Ascending aorta (tissue), 2 donors: ENCODE data around the gene CTAGE1. TPM values are rescaled to one million over a fixed set of nuclear protein-coding genes. Genes with fewer than 3 reads are reported as not detected.

ENCODE experiments used
- DNase-seq, 2 donors: peaks; one replicate each; pipeline ENCODE4 v3.0.0-alpha.2; 2019; ENCODE audit warnings: low spot score in 2 of 2
- H3K27ac ChIP-seq, 2 donors: fragments of 200-600 bp; sonication (generic); one replicate each; pipeline ENCODE4 v1.5.1; 2016 to 2017; ENCODE audit warnings: mild to moderate bottlenecking in 1 of 2
- H3K27me3 ChIP-seq: fragments of 200-600 bp; sonication (generic); one replicate; pipeline ENCODE4 v1.5.1; 2017
- H3K36me3 ChIP-seq, 2 donors: fragments of 200-600 bp; sonication (generic); one replicate each; pipeline ENCODE4 v1.5.1; 2016
- H3K4me1 ChIP-seq, 2 donors: fragments of 200-600 bp; sonication (generic); one replicate each; pipeline ENCODE4 v1.5.1; 2016 to 2017; ENCODE audit warnings: mild to moderate bottlenecking in 1 of 2
- H3K4me3 ChIP-seq, 2 donors: fragments of 200-600 bp; sonication (generic); one replicate each; pipeline ENCODE4 v1.5.1; 2016 to 2017; ENCODE audit warnings: mild to moderate bottlenecking in 1 of 2
- H3K9me3 ChIP-seq, 2 donors: fragments of 200-600 bp; sonication (generic); one replicate each; pipeline ENCODE4 v1.5.1; 2016
- intact Hi-C: fragments of 100-400 bp; cut with DNase I; formaldehyde crosslinking; loops from one replicate; pipeline ENCODE4 v1.15.1; 2023
- total RNA-seq: library from RNA; depleted of rRNA; stranded (reverse); fragments of >200 nt; gene quantifications from one replicate; pipeline ENCODE4 v1.1.0, GENCODE V29; 2016
- TF ChIP-seq, protein P1 (sequence below), 3 experiments: fragments of 200-600 bp in 2 of 3; fragments of 450-650 bp in 1 of 3; sonication (generic) in 2 of 3; IDR thresholded peaks; one replicate each; pipeline ENCODE4 v1.5.1; 2016 to 2019; ENCODE audit warnings: antibody characterized with exemption in 3 of 3, mild to moderate bottlenecking in 1 of 3, moderate library complexity in 1 of 3

The CTAGE1 gene
- total RNA-seq, 1 donor from 2014 or later = not detected

DNA sequence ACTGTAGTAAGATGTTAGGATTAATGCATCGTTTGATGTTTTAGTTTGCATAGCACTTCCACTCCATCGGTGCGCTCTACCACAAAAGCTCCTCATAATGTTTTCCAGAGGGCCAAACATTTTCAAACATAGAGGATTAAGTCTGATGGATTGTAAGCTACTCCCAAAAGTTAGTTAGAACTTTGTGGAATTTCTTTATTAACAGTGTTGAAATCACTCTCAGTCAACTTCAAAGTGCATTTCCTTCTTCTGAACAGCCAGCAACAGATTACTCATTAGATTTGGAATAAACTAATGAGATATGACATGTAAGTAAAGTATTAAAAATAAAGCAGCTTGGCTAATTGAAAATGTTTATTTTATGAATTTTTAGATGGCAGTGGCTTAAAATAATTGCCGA is 30.1 kb upstream of the CTAGE1 start:
- TF ChIP-seq, protein P1, sequence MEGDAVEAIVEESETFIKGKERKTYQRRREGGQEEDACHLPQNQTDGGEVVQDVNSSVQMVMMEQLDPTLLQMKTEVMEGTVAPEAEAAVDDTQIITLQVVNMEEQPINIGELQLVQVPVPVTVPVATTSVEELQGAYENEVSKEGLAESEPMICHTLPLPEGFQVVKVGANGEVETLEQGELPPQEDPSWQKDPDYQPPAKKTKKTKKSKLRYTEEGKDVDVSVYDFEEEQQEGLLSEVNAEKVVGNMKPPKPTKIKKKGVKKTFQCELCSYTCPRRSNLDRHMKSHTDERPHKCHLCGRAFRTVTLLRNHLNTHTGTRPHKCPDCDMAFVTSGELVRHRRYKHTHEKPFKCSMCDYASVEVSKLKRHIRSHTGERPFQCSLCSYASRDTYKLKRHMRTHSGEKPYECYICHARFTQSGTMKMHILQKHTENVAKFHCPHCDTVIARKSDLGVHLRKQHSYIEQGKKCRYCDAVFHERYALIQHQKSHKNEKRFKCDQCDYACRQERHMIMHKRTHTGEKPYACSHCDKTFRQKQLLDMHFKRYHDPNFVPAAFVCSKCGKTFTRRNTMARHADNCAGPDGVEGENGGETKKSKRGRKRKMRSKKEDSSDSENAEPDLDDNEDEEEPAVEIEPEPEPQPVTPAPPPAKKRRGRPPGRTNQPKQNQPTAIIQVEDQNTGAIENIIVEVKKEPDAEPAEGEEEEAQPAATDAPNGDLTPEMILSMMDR (IDR thresholded peaks at IDR 0.05) = no peak
- H3K27ac ChIP-seq = no peak overlapping the region
- H3K36me3 ChIP-seq = no peaks in the 10 kb centered on the region
- intact Hi-C loops = no loop called here
- no peaks in the 10 kb centered on the region for H3K27me3 ChIP-seq
- H3K4me3 ChIP-seq = no peak overlapping the region
- peaks cover 0 to 24% of the 10 kb centered on the region in 2 donors for H3K9me3 ChIP-seq
- DNase-seq = no peak
- peaks cover 0 to 4% of the 10 kb centered on the region in 2 donors for H3K4me1 ChIP-seq

- H3K4me1 ChIP-seq = no peaks in the 10 kb centered on the region
- intact Hi-C loops = no loop called here
- DNase-seq = no peak
- H3K27me3 ChIP-seq = no peaks in the 10 kb centered on the region
- no peaks in the 10 kb centered on the region for H3K36me3 ChIP-seq
- TF ChIP-seq, protein P1 (IDR thresholded peaks at IDR 0.05) = no peak
- no peak overlapping the region for H3K4me3 ChIP-seq
- H3K27ac ChIP-seq = no peak overlapping the region
- H3K9me3 ChIP-seq = peaks cover 0 to 25% of the 10 kb centered on the region in 2 donors
Measured at GRCh38 chr18:22446911-22447310, 29.2 kb upstream of the CTAGE1 start.

DNA sequence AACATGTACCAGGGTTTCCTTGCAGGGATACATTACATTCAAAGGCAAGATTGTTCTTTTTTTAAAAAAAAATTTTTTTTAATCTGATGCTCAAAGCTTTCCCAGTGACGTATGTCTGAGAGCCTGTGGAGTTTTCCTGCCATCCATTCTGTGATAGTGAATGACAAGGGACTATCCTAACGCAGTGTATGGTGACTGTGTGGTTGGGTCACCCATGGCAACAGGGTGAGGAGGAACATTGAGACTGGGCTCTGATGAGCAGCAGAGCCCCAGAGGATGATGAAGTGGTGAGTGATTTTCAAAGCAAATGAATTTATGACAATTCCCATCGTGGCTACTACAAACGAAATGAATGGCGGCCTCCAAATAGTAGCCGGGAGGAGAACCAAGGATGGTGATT is 28.6 kb upstream of the CTAGE1 start:
- Histone ChIP-seq H3K27ac (no peak overlapping the region), H3K4me3 (no peak overlapping the region), H3K27me3 (no peaks in the 10 kb centered on the region), H3K4me1 (no peaks in the 10 kb centered on the region), H3K36me3 (no peaks in the 10 kb centered on the region), H3K9me3 (peaks cover 0 to 28% of the 10 kb centered on the region in 2 donors)
- TF ChIP-seq, protein P1 (IDR thresholded peaks at IDR 0.05) = no peak
- intact Hi-C loops = no loop called here
- DNase-seq = no peak

DNA sequence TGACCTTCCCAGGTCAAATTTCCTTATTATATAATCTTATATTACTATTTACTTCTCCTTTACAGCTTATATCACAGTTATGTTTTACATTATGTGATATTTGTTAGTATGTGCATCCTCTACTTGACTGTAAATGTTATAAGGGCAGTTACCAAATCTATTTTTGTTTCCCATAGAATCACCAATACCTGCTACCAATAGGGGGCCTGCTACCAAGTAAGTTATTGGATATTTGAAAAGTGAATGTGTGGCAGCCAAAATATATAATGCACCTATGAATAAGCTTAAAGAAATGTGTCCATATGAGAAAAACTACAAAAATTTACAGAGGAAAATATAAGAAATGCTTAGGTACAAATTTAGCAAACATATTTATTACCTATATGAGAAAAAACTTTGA is 23.9 kb upstream of the CTAGE1 start:
- no peaks in the 10 kb centered on the region for H3K27me3 ChIP-seq
- DNase-seq = no peak
- H3K9me3 ChIP-seq = peaks cover 0 to 5% of the 10 kb centered on the region in 2 donors
- TF ChIP-seq, protein P1 (IDR thresholded peaks at IDR 0.05) = no peak
- H3K4me1 ChIP-seq = no peaks in the 10 kb centered on the region
- H3K36me3 ChIP-seq = no peaks in the 10 kb centered on the region
- intact Hi-C loops = no loop called here
- no peak overlapping the region for H3K27ac ChIP-seq
- no peak overlapping the region for H3K4me3 ChIP-seq

- no peak for DNase-seq
- peaks cover 0 to 5% of the 10 kb centered on the region in 2 donors for H3K9me3 ChIP-seq
- TF ChIP-seq, protein P1 (IDR thresholded peaks at IDR 0.05) = no peak
Measured at GRCh38 chr18:22439447-22439846, 21.7 kb upstream of the CTAGE1 start.

GRCh38 chr18:22436136-22436535 is 18.4 kb upstream of the CTAGE1 start:
- TF ChIP-seq, protein P1 (IDR thresholded peaks at IDR 0.05) = no peak
- no peaks in the 10 kb centered on the region for H3K27me3 ChIP-seq
- H3K27ac ChIP-seq = no peak overlapping the region
- H3K36me3 ChIP-seq = no peaks in the 10 kb centered on the region
- no peak for DNase-seq
- no peaks in the 10 kb centered on the region for H3K9me3 ChIP-seq
- peaks cover 6 to 7% of the 10 kb centered on the region in 2 donors for H3K4me1 ChIP-seq
- H3K4me3 ChIP-seq = no peak overlapping the region
- intact Hi-C loops = no loop called here

More at GRCh38 chr18:22439447-22439846, 21.7 kb upstream of the CTAGE1 start:
- H3K27ac ChIP-seq = no peak overlapping the region
- no peaks in the 10 kb centered on the region for H3K27me3 ChIP-seq
- no peaks in the 10 kb centered on the region for H3K36me3 ChIP-seq
- no peaks in the 10 kb centered on the region for H3K4me1 ChIP-seq
- H3K4me3 ChIP-seq = no peak overlapping the region
- intact Hi-C loops = no loop called here
